Muscle layer of duodenum (tissue), 2 donors: ENCODE results near the gene KIAA0930.

Source experiments
- H3K27ac ChIP-seq: one replicate; pipeline ENCODE4 v1.7.0; 2013; ENCODE audit warnings: mild to moderate bottlenecking, low read length
- H3K27me3 ChIP-seq: one replicate; pipeline ENCODE4 v1.7.0; 2013; ENCODE audit warnings: low read depth, mild to moderate bottlenecking, control low read depth, low read length
- H3K36me3 ChIP-seq, 2 donors: one replicate each; pipeline ENCODE4 v1.7.0; 2013; ENCODE audit warnings: low read length in 2 of 2, control low read depth in 1 of 2, mild to moderate bottlenecking in 1 of 2; ENCODE audit not compliant: insufficient read depth in 2 of 2, control insufficient read depth in 1 of 2
- H3K4me1 ChIP-seq, 2 donors: one replicate each; pipeline ENCODE4 v1.7.0; 2013; ENCODE audit warnings: low read length in 2 of 2, mild to moderate bottlenecking in 2 of 2, control low read depth in 1 of 2, moderate library complexity in 1 of 2; ENCODE audit not compliant: insufficient read depth in 2 of 2, control insufficient read depth in 1 of 2
- H3K4me3 ChIP-seq, 2 donors: one replicate each; pipeline ENCODE4 v1.7.0; 2013; ENCODE audit warnings: low read length in 2 of 2, low read depth in 1 of 2, mild to moderate bottlenecking in 1 of 2
- H3K9me3 ChIP-seq, 2 donors: one replicate each; pipeline ENCODE4 v1.7.0; 2013; ENCODE audit warnings: low read length in 2 of 2, control low read depth in 1 of 2, mild to moderate bottlenecking in 1 of 2; ENCODE audit not compliant: control insufficient read depth in 1 of 2
- donor health status: healthy.

The KIAA0930 gene

GRCh38 chr22:45272498-45272897 lies 31.8 kb upstream of the KIAA0930 start:
- Histone ChIP-seq H3K27ac (no peak overlapping the region), H3K4me1 (peaks cover 5 to 30% of the 10 kb centered on the region in 2 donors), H3K27me3 (no peaks in the 10 kb centered on the region), H3K4me3 (no peak overlapping the region), H3K36me3 (no peaks in the 10 kb centered on the region), H3K9me3 (no peaks in the 10 kb centered on the region)

DNA sequence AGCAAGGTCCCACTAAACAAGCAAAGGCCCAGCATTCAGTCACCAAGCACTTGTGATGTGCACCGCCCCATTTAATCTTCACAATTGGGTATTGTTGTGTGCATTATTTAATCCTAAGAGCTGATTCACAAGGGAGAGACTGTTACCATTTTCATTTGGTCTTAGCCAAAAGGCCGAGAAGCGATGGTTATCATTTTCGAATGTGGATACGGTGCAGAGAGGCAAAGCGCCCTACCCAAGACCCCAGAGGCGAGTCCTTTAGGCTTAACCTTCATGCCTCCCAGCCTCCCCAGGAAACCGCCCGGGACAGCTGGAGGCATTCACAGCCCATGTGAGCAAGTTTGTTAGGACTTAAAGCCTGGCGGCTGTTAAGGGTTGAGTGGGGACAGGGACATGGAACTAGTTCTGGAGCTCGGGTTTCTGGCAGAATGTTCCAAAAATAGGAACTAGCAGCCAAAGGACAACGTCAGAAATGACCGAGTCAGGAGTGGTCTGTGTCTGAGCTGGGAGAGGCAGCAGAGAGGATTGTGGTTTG lies 31.0 kb upstream of the KIAA0930 start:
- no peak overlapping the region for H3K27ac ChIP-seq
- H3K9me3 ChIP-seq = no peaks in the 10 kb centered on the region
- H3K27me3 ChIP-seq = no peaks in the 10 kb centered on the region
- H3K4me3 ChIP-seq = no peak overlapping the region
- H3K4me1 ChIP-seq = peaks cover 5 to 30% of the 10 kb centered on the region in 2 donors
- no peaks in the 10 kb centered on the region for H3K36me3 ChIP-seq

- Histone ChIP-seq H3K27me3 (no peaks in the 10 kb centered on the region), H3K4me3 (no peak overlapping the region), H3K9me3 (no peaks in the 10 kb centered on the region), H3K4me1 (peaks cover 5 to 30% of the 10 kb centered on the region in 2 donors), H3K36me3 (no peaks in the 10 kb centered on the region), H3K27ac (no peak overlapping the region)
Observed at GRCh38 chr22:45270095-45271020, 29.7 kb upstream of the KIAA0930 start.

- Histone ChIP-seq H3K4me1 (peaks cover 5 to 30% of the 10 kb centered on the region in 2 donors), H3K4me3 (peak overlapping the region; percentile 71 to 83), H3K36me3 (no peaks in the 10 kb centered on the region), H3K27me3 (no peaks in the 10 kb centered on the region), H3K27ac (no peak overlapping the region), H3K9me3 (no peaks in the 10 kb centered on the region)
Observed at GRCh38 chr22:45268958-45269844, 28.5 kb upstream of the KIAA0930 start.

GRCh38 chr22:45268167-45268957 lies 27.7 kb upstream of the KIAA0930 start:
- Histone ChIP-seq H3K27ac (no peak overlapping the region), H3K27me3 (no peaks in the 10 kb centered on the region)

GRCh38 chr22:45265535-45265934 lies 24.8 kb upstream of the KIAA0930 start:
- H3K27ac ChIP-seq = no peak overlapping the region
- H3K27me3 ChIP-seq = no peaks in the 10 kb centered on the region
- H3K36me3 ChIP-seq = no peaks in the 10 kb centered on the region
- peaks cover 7 to 30% of the 10 kb centered on the region in 2 donors for H3K4me1 ChIP-seq
- H3K4me3 ChIP-seq = no peak overlapping the region
- no peaks in the 10 kb centered on the region for H3K9me3 ChIP-seq

More at GRCh38 chr22:45268167-45268957, 27.7 kb upstream of the KIAA0930 start:
- Histone ChIP-seq H3K4me1 (peaks cover 7 to 34% of the 10 kb centered on the region in 2 donors), H3K36me3 (no peaks in the 10 kb centered on the region), H3K9me3 (no peaks in the 10 kb centered on the region), H3K4me3 (peak overlapping the region; percentile 71 to 83)

DNA sequence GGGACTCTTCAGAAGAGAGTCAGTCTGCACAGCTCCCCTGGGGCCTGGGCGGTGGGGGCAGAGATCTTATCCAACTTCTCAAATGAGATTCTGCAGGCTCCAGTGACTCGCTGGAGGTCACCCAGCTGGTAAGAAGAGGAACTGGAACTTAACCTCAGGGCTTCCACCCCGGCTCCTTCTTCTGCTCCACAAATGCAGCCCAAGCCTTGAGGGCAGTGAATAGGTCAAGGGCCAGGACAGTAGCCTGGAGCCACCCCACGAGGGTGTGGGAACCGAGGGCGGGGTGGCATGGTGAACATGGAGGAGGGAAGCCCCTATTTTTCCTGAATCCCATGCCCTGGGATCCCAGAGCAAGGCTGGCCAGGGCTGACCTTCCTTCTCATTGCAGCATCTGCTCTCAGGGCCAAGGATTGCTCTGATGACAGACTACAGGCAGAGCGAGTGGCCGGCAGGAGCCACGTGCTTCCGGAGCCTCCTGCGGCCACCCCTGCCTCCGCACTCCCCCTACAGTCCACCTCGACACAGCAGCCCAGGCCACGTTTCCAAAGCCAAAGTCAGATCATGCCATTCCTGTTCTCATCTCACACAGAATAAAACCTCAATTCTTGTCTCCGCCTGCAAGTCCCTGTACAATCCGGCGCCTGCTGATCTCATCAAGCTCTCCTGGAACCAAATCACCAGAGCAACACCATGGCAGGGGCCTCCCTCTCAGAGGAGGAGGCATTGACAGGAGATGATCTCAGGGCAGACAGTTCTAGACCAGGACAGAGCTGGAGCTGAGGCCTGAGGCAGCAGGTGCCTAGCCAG lies 23.0 kb upstream of the KIAA0930 start:
- H3K4me3 ChIP-seq = no peak overlapping the region
- H3K27ac ChIP-seq = peak overlapping the region; percentile 43
- no peaks in the 10 kb centered on the region for H3K27me3 ChIP-seq
- H3K36me3 ChIP-seq = no peaks in the 10 kb centered on the region
- H3K9me3 ChIP-seq = no peaks in the 10 kb centered on the region
- peaks cover 3 to 19% of the 10 kb centered on the region in 2 donors for H3K4me1 ChIP-seq

GRCh38 chr22:45262931-45263462 lies 22.3 kb upstream of the KIAA0930 start:
- H3K4me3 ChIP-seq = no peak overlapping the region
- H3K9me3 ChIP-seq = no peaks in the 10 kb centered on the region
- H3K36me3 ChIP-seq = no peaks in the 10 kb centered on the region
- peaks cover 3 to 15% of the 10 kb centered on the region in 2 donors for H3K4me1 ChIP-seq
- H3K27me3 ChIP-seq = no peaks in the 10 kb centered on the region
- no peak overlapping the region for H3K27ac ChIP-seq

GRCh38 chr22:45262195-45262930 lies 21.7 kb upstream of the KIAA0930 start:
- Histone ChIP-seq H3K4me3 (no peak overlapping the region), H3K4me1 (peaks cover 3 to 13% of the 10 kb centered on the region in 2 donors), H3K27ac (no peak overlapping the region), H3K9me3 (no peaks in the 10 kb centered on the region), H3K36me3 (no peaks in the 10 kb centered on the region), H3K27me3 (no peaks in the 10 kb centered on the region)
